HG03095 (cell line): Measurements from ENCODE around the gene INPP5B.
"Not testable (repeated sequence)": the region's sequence is repeated elsewhere in the genome, so short reads cannot be mapped to it uniquely, and the experiment has no call there.

Source experiments
- ATAC-seq: cut with Tn5 transposase; IDR thresholded peaks from one replicate; pipeline ENCODE4 v1.9.1; 2021; ENCODE audit warnings: moderate library complexity; ENCODE audit not compliant: unreplicated experiment

Gene INPP5B

DNA sequence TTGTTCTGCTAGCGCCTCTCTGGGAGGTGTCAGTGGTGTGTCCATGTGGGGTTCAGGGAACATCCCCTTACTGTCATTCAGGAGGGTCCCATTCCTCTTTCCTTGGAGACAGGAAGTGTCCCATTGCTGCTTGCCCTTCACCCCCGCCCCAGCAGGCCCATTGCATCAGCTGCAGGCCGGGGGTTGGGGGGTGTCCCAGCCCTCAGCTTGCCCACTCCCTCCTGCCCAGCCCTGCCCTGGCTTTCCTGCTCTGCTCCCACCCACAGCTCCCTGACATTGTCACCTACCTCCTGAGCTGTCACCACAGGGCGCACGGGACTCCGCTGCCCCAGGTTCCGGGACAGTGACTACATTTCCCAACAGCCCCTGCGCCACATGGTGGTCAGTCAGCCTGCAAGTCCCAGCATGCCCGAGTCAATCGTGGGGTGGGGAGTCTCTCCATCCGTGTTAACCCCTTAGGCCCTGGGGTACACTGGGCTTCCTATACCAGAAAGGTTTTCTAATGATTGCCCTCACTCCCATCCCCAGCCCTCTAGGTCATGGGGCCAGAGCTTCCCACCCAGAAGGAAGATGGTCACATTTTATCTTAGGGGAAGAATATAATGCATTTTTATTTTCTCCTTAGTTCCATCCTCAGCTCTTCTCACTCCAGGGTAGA, at the start of gene INPP5B:
TSS of gene INPP5B (minus strand) at position 351 of the 658 bp plus-strand sequence. CDS start 745 bp downstream, outside the sequence.
- peak; percentile 80 for ATAC-seq

DNA sequence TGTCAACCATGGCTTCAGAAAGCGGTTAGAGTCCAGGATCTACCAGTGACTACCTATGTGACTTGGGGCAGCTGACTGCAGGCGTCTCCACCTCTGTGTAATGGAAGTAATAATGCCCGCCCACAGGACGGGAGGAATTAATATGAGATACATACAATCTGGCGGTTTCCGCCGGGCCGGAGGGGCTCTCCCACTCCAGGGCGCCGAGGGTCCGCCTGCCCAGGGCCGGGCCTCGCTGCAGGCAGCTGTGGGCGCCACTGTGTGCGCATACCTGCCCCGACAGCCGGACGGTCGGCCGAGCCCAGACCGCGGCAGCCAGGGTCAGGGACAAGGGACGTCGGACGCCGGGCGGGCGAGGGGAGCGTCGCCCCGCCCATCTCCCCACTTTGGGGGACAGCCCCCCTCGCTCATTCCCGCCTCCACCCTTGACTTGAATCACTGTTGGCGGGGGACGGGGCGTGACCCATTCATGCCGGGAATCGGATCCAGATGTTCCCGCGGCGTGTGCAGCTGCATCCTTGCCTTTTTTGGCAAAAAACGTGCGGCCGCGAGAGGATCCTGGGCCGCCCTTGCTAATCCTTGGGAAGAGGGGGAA, 49.0 kb upstream of the INPP5B start:
- ATAC-seq, result no peak

DNA sequence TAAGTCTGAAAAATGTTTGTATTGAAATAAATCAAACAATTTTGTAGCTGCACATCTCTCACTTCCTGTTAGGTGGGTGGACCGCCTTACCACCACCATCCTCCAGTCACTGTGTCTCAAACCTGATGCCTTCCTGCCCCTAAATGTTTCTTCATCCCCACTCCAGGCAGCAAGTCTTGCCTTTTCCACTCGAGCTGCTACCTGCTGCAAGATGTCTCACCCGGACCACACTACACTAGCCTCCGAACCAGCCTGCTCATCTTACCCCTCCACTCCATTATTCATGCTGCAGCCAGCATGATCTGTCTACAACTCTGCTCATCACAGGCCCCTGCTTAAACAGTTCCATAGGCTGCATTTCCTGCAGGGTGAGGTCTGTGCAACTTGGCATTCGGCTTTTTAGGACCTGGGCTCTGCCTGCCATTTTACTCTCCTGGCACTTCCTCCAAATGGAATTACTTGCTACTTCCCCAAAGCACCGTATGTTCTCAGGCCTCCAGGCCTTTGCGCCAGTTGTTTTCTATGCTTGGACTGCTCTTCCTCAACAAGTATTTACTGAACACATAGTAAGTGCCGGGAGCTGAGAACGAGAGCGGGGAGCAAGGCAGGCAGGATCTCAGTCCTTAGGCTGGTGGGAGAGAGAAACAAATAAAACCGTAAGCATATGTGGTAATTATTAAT, 48.2 kb upstream of the INPP5B start:
- no peak for ATAC-seq

DNA sequence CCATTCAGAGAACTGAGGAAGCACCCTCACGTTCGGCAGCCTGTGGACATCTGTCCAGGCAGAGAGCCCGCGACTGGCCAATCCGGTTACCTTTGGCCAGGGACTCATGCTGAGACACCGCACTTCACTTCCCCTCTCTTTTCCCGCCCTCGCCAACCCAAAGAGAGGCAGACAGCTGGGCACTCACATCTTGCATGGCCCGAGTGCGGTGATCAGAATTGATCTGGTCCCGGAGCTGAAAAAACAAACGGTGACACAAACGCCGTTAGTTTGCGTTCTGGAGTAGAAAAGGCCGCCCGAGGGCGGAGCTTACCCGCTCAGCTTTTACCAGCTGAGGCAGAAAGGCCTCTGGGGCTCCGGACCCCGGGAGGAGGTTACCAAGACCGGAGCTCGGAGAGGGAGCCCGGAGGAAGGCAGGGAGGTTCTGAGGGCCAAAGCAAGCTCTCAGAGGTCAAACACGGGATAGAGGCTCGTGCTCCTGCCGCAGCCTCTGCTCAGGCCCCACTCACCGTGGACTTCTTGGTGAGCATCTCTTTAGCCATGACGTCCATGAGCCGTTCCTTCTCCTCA, 42.6 kb upstream of the INPP5B start:
- peak; percentile 20 for ATAC-seq

DNA sequence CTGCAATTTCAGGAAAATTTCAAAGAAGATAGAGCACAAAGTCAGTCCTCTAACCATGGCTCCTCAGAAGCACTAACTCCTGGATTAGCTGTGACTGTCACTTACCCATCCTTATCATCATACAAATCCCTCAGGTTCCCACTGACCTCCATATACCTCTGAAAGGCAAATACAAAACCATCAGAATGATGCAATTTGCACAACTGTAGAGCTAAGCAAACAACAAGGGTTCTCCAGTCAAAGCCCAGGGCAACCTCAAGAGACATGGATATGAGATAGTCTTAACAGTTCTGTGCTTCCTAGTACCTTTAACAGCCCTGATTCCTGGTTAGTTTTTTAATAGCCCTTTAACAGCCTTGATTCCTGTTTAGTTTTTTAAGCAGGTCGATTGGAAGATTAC, 40.8 kb upstream of the INPP5B start:
- ATAC-seq, result no peak

DNA sequence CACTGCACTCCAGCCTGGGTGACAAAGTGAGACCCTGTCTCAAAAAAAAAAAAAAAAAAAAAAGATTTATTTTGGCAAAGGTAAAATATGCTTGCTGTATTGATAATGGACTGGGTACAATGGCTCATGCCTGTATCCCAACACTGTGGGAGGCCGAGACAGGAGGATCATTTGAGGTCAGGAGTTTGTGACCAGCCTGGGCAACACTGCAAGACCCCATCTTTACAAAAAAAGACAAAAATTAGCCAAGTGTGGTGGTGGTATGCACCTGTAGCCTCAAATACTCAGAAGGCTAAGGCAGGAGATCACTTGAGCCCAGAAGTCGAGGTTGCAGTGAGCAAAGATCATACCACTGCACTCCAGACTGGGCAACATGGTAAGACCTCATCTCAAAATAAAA, 36.7 kb upstream of the INPP5B start:
- no peak for ATAC-seq

DNA sequence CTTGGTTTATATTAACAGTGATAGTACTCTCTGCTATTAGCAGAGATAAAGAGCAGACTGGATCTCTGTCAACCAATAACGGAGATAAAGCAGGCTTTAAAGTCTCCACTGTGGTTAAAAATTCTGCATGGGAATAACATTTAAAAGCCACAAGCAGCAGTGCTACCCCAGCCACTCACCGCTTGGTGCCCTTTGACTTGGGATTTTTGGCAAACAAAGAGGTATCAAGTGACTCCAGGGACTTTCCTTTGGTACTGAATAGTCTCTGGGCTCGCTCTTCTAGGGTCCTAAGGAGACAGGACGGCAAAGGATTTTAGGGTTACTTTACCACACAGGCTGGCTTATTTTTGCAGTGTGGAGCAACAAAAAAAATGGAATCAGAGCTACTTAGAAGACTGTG, 31.7 kb upstream of the INPP5B start:
- no peak for ATAC-seq

DNA sequence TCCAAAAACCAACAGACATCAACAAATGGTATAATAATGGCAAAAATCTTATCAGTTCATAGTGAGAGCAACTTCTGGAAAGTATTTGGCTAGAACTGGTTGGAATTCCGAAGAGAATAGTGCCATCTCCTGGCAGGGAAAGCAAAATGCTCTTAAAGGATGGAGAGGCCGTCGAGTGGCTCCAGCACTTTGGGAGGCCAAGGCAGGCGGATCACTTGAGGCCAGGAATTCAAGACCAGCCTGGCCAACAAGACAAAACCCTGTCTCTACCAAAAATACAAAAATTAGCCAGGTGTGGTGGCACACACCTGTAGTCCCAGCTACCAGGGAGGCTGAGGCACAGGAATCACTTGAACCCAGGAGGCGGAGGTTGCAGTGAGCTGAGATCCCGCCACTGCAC, 28.2 kb upstream of the INPP5B start:
- ATAC-seq, result not testable (repeated sequence)

DNA sequence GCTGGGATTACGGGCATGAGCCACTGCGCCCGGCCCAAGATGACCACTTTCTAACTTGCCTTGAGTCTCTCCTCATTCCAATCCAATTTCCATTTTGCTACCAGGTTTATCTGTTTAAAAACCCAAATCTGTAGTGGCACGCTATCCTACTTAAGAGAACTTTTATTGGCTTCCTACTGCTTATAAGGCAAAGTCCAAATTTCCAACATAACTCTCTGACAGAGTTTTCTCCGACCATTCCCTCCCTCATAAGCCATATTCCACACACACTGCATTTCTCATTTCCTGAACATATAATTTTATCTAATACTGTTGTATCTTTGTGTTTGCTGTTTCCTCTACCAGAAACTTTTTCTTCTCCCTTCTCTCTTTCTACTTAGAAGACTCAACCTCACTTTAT, 27.7 kb upstream of the INPP5B start:
- no peak for ATAC-seq

DNA sequence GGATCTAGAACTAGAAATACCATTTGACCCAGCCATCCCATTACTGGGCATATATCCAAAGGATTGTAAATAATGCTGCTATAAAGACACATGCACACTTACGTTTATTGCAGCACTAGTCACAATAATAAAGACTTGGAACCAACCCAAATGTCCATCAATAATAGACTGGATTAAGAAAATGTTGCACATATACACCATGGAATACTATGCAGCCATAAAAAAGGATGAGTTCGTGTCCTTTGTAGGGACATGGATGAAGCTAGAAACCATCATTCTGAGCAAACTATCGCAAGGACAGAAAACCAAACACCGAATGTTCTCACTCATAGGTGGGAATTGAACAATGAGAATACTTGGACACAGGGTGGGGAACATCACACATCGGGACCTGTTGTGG, 26.8 kb upstream of the INPP5B start:
- ATAC-seq, result not testable (repeated sequence)

DNA sequence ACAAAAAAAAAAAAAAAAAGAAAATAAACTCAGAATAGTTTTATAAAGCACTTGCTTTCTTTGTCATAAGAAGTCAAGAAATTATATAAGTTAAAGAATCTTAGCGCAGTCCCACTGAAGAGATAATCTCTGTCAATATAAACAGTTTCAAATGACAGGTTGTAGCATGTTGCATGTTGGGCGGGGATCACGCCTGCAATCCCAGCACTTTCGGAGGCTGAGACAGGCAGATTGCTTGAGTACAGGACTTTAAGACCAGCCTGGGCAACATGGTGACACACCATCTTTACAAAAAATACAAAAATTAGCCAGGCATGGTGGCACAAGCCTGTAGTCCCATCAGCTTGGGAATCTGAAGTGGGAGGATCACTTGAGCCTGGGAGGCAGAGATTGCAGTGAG, 18.4 kb upstream of the INPP5B start:
- ATAC-seq, result no peak

DNA sequence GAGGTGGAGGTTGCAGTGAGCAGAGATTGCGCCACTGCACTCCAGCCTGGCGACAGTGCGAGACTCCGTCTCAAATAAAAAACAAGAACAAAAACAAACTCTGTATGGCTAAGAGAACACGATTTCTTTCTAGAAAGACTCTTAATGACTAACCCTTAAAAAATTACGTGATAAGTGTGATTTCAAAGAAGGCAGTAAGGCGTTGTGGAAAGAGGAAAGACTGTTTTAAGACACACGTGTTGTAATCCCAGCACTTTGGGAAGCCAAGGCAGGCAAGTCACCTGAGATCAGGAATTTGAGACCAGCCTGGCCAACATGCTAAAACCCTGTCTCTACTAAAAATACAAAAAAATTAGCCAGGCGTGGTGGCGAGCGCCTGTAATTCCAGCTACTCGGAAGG, 17.3 kb upstream of the INPP5B start:
- ATAC-seq, result not testable (repeated sequence)

DNA sequence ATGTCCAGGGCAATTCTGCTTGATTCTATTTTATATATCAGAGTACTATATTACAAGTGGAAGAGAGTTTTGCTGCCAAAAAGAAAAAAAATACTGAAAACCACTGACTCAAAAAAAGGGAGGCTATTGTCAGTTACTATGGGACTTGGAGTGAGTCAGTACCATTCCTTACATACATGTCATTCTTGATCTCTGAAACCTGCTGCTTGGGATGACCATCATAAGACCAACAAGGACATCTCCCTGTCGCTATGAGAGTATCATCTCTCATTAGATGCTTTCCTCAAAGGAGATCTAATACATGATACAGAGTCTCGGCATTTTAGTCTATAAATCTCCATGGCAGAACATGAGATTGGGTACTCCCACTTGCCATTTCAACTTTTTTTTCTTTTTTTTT, 11.8 kb upstream of the INPP5B start:
- no peak for ATAC-seq

DNA sequence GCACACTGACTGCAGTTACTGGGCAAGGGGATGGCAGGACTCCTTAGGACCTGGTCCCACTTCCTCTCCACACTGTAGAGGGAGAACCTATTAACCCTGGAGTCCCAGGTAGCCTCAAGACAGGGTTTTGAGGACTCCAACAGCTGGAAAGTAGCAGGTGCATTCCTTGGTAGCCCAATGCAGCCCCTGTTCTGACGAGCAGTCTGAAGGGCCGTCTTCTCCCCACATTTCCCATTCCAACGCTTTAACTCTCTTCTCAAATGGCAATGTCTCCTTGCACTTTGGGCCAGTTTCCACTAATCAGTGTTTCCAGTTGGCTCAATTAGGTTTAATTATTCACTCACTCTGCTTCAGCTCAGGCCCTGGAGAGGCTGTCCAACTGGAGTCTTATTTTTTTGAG, 8.8 kb upstream of the INPP5B start:
- no peak for ATAC-seq

DNA sequence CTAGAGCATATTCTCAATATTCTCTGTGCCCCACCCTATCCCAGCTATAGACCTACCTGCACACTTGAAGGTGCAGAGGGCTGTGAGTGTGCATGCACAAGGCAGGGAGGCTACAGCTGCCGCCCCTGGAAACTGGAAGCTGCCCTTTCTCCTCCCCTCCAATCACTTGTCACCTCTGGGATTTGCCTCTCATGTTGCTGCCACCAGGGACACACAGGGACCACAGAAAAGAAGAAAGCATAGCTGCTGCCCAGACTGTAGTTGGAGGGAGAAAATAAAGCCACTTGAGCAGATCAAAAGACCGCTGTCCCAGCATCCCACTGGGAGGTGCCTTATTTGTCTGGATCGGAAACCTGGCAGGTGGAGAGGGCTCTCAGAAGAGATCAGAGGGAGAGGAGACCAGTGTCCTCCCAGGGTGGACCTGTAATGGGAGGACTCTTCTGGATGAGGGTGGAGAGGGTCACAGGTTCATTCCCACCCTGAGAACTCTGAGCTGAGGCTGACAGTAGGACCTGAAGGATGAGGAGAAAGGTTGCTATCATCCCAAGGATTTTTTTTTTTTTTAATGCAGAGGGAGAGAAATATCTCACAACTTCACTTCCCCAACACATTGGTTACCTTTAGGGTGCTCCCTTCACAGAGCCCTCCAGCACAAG, 7.6 kb upstream of the INPP5B start:
- ATAC-seq, result no peak

DNA sequence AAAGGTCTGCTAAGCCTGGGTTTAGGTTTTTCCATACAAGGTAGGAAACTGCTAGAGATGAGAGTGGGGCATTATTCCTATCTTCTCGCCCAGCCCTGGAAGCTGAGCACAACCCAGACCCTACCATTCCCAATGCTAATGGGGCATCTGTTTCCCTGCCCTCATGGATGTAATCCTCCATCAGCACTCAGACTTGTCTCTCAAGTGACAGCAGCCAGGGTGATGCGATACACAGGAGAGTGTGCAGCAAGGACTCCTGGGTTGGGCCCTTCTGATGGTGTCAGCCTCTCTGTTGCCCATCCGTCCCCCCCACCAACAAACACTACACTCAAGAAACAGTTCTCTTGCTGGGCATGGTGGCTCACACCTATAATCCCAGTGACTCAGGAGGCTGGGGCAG, 5.9 kb upstream of the INPP5B start:
- ATAC-seq, result no peak

DNA sequence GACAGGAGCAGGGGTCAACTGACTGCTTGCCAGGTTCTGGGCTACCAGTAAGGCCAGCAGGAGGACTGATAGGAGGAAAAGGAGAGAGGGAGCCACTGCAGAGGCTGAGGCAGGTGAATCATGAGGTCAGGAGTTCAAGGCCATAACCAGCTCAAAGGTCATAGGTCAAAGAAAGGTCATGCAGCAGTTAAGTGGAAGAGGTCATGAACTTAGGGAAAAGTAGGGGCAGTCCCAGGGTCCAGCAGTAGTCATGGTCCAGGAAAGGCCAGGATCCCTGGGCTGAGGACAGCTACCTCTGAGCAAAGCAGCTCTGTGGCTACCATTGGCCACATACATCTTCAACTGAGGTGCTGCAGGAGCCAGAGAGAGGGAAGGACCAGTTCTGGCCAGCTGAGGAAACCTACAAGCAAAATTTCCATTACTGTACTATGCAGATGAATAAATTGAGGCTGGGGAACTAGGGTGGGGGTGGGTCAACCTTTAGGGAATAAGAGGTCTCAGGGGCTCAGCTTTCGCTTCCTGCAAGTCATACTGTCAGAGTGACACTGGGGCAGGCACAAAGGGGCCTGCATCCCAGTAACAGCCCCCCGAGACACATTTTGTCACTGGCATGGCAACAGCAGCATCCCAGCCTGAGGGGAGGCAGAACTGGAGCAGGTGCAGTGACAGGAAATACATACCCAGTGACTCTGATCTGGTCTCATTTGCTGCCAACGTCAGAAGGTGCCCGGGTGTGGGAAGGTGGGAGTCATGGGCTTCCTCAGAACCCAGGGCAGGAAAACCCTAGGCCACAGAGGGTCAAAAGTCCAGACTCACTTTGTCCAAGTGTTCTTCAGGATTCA, 5.2 kb upstream of the INPP5B start:
- no peak for ATAC-seq

DNA sequence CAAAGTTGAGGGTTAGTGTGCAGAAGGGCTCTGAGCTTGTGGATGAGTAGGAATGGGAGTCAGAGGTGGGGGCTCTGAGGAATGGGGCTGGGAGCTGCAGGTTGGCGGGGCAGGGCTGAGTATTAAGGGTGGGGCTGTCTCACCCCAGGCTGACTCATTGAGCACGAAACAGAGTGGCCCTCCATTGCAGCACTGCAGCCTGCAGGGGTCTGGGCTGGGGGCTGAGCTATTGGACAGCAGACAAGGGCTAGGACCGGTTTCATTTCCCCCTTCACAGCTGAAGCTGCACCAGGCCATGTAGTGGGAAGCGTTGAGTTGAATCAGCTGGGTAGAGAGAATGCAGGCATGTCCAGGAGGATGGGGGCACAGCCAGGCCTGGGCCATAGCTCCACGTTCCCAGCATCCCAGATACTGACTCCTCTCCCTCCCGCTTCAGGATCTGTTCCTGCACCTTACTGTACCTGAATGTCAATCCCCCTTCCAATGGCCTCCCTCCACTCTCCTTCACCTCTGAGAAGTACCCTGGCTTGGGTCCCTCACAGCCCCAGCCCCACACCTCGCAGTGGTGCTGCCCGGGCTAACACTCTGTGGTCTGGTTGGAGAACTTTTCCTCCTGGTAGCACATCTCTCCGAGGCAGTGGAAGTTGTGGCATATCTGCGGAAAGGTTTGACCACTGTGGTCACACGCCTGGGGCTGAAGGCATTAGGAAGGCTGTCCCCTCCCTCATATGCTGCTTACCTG, 4.4 kb upstream of the INPP5B start:
- ATAC-seq, result no peak

DNA sequence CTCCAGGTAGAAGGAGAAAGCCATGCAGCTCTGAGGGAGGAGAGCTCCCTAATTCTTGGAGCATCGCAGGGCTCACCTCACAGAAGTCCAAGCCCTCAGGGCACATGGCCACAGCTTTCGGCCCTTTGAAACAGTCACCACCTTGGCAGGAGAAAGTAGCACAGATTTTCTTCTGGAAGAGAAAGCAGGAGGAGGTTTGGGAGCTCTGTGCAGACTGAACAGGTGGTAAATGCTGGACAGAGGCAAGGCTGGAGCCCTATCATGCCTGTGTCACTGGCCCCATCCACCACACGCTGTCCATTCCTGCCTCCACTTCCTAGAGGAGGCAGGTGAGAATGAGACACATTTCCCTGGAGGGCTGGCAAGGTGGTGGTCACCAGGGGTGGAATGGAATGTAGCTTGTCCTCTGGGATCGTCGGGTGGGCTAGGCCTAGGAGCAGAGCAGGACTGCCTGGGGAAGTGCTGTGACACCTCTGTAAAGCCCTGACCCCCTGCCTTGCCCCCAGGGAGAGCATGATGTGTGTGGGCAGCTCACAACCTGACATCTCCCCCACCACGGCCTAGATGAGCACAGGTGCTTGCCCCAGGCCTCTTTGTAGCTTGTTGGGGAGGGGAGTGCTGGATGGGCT, 2.8 kb upstream of the INPP5B start:
- no peak for ATAC-seq

DNA sequence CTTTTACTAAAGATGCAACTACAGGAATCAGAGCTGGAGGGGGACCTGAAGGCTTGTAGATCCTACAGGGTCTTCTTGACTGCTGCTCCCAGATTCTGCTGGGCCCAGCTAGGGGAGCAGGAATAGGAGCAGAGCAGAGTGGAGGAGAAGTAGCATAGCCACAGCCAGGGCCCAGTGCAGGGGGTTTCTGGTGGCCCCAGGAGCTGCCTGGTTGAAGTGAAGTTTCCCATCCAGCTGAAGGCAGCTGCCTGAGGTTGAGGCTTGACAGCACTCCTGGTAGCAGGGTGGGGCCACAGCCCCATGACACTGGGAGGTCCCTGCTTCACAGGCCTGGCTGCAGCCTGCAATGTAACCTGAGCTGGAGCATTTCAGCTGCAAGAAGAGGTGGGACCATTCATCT, 2.0 kb upstream of the INPP5B start:
- no peak for ATAC-seq
